DND-41 (cell line): Measurements from ENCODE around the gene COQ8B.

Source experiments
- ATAC-seq: fragments of 200-7000 bp; cut with Tn5 transposase; 3 replicates; pipeline ENCODE4 v1.9.1; 2021; ENCODE audit warnings: low read depth; ENCODE audit not compliant: insufficient read depth
- DNase-seq: peaks from one replicate; pipeline ENCODE4 v3.0.0-alpha.2; 2020
- H2AFZ ChIP-seq: 2 replicates; pipeline ENCODE4 v1.6.0; 2012; ENCODE audit warnings: low read depth, low read length
- H3K27ac ChIP-seq: 2 replicates; pipeline ENCODE4 v1.5.1; 2012; ENCODE audit warnings: low read length, inconsistent platforms
- H3K27me3 ChIP-seq: fragments of 200-600 bp; sonication (generic); 2 replicates; pipeline ENCODE4 v1.6.0; 2012; ENCODE audit warnings: low read length, mild to moderate bottlenecking, inconsistent platforms; ENCODE audit not compliant: insufficient read depth, poor library complexity
- H3K36me3 ChIP-seq: 2 replicates; pipeline ENCODE4 v1.5.1; 2012; ENCODE audit warnings: low read length, inconsistent platforms; ENCODE audit not compliant: insufficient read depth
- H3K4me1 ChIP-seq: 2 replicates; pipeline ENCODE4 v1.5.1; 2012; ENCODE audit warnings: mild to moderate bottlenecking, low read length; ENCODE audit not compliant: insufficient read depth
- H3K4me2 ChIP-seq: 2 replicates; pipeline ENCODE4 v1.6.0; 2012; ENCODE audit warnings: mild to moderate bottlenecking, moderate library complexity, low read length, inconsistent platforms; ENCODE audit not compliant: insufficient read depth
- H3K4me3 ChIP-seq, 2 experiments: fragments of 200-600 bp in 1 of 2; shearing (Covaris generic) in 1 of 2; 2 replicates each; pipeline ENCODE4 v1.5.1; 2012 to 2016; ENCODE audit warnings: inconsistent platforms in 2 of 2, low read length in 2 of 2, mild to moderate bottlenecking in 2 of 2, low read depth in 1 of 2, moderate library complexity in 1 of 2
- H3K79me2 ChIP-seq: 2 replicates; pipeline ENCODE4 v1.6.0; 2012; ENCODE audit warnings: low read length, inconsistent platforms; ENCODE audit not compliant: insufficient read depth
- H3K9ac ChIP-seq: 2 replicates; pipeline ENCODE4 v1.6.0; 2012; ENCODE audit warnings: low read depth, mild to moderate bottlenecking, inconsistent platforms, low read length, moderate library complexity
- H3K9me3 ChIP-seq: 2 replicates; pipeline ENCODE4 v1.5.1; 2012; ENCODE audit warnings: low read length, moderate library complexity, mild to moderate bottlenecking, inconsistent platforms; ENCODE audit not compliant: insufficient read depth, severe bottlenecking
- H4K20me1 ChIP-seq: 2 replicates; pipeline ENCODE4 v1.6.0; 2012; ENCODE audit warnings: low read length; ENCODE audit not compliant: insufficient read depth
- EZH2 ChIP-seq: IDR thresholded peaks from 3 replicates; pipeline ENCODE4 v1.6.1; 2012; ENCODE audit warnings: borderline replicate concordance, low read depth, mild to moderate bottlenecking, moderate library complexity, low read length, inconsistent platforms; ENCODE audit not compliant: severe bottlenecking
- TF ChIP-seq, protein P1 (sequence below): IDR thresholded peaks from 2 replicates; pipeline ENCODE4 v1.5.1; 2012; ENCODE audit warnings: borderline replicate concordance, low read length, moderate library complexity, mild to moderate bottlenecking; ENCODE audit not compliant: poor library complexity, severe bottlenecking; ENCODE audit errors: extremely low read depth

Gene COQ8B

DNA sequence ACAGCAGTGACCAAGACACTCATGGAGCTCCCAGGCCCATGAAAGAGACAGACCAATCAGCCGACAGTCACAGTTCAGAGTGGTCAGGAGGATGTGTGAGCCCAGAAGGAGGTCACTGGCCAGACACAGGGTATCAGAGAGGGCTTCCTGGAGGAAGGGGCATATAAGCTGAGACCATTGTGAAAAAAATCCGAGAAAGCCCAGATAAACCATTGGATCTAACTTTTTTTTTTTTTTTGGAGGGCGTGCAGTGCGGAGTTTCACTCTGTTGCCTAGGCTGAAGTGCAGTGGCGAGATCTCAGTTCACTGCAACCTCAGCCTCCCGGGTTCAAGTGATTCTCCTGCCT lies 4.4 kb upstream of the COQ8B start:
- Histone ChIP-seq H4K20me1 (peaks cover 2% of the 10 kb centered on the region; the same call in 1 of the 2 replicates), H3K79me2 (peaks cover 55% of the 10 kb centered on the region), H3K27me3 (no peaks in the 10 kb centered on the region), H2AFZ (no peak overlapping the region), H3K9me3 (no peaks in the 10 kb centered on the region), H3K9ac (no peak overlapping the region), H3K27ac (no peak overlapping the region), H3K36me3 (peaks cover 26% of the 10 kb centered on the region), H3K4me2 (no peak overlapping the region), H3K4me3 (no peak overlapping the region), H3K4me1 (peaks cover 44% of the 10 kb centered on the region)
- DNase-seq = no peak
- TF ChIP-seq, protein P1, sequence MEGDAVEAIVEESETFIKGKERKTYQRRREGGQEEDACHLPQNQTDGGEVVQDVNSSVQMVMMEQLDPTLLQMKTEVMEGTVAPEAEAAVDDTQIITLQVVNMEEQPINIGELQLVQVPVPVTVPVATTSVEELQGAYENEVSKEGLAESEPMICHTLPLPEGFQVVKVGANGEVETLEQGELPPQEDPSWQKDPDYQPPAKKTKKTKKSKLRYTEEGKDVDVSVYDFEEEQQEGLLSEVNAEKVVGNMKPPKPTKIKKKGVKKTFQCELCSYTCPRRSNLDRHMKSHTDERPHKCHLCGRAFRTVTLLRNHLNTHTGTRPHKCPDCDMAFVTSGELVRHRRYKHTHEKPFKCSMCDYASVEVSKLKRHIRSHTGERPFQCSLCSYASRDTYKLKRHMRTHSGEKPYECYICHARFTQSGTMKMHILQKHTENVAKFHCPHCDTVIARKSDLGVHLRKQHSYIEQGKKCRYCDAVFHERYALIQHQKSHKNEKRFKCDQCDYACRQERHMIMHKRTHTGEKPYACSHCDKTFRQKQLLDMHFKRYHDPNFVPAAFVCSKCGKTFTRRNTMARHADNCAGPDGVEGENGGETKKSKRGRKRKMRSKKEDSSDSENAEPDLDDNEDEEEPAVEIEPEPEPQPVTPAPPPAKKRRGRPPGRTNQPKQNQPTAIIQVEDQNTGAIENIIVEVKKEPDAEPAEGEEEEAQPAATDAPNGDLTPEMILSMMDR = no peak
- TF ChIP-seq EZH2 = no peak
- ATAC-seq = no peak

DNA sequence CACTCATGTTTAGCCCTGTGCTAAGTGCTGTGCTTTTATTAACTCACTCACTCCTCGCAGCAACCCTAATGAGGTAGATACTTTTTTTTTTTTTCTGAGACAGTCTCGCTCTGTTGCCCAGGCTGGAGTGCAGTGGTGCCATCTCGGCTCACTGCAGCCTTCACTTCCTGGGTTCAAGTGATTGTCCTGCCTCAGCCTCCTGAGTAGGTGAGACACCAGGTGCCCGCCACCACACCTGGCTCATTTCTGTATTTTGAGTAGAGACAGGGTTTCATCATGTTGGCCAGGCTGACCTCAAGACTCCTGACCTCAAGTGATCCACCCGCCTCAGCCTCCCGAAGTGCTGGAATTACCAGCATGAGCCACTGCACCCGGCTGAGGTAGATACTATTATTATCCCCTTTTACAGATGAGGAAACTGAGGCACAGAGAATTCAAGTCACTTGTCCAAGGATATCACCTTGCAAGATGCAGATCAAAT lies 2.8 kb upstream of the COQ8B start:
- Histone ChIP-seq H3K9me3 (no peaks in the 10 kb centered on the region), H3K9ac (0 out of 2 replicates have a peak overlapping the region, but pooled peaks have one; percentile 80), H3K79me2 (peaks cover 59% of the 10 kb centered on the region), H2AFZ (no peak overlapping the region), H3K4me2 (peak overlapping the region; percentile 96), H4K20me1 (peaks cover 2% of the 10 kb centered on the region; the same call in 1 of the 2 replicates), H3K27ac (no peak overlapping the region), H3K36me3 (peaks cover 16% of the 10 kb centered on the region), H3K27me3 (no peaks in the 10 kb centered on the region), H3K4me3 (peak overlapping the region in 1 of 2 experiments; percentile 23; a peak in 1 of 4 replicates), H3K4me1 (peaks cover 59% of the 10 kb centered on the region)
- DNase-seq (no peak), ATAC-seq (no peak)
- TF ChIP-seq, protein P1 = no peak
- TF ChIP-seq EZH2 = no peak

DNA sequence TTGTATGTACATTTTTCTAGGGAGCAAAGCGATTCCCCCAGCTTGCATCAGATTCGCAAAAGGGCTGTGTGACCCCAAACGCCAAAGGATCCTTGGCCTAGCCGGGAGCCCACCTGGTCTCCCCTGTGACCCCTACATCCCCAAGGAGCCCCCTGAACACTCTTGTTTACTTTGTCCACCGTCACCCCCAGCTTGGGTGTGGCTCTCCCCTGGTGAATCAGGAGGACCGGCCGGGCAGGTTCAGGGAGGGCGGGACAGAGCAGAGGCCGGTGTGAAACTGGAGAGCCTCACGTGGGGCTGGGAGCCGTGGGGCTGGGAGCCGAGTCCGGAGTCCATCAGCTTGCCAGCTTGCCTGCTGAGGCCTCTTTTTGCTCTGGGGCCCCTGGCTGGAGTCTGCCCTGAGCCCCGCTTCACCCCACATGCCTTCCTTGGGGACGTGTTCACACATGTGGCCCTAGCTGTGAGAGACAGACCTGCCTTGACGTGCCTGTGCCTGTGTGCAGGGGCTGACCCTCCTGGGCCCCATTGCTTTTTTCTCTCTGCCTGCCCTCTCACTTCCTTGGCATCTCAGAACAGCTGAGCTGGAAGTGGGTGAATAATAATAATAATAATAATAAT lies 2.2 kb upstream of the COQ8B start:
- TF ChIP-seq, protein P1 = no peak
- TF ChIP-seq EZH2 = no peak
- H3K4me3 ChIP-seq = peak overlapping the region in 1 of 2 experiments; percentile 84; a peak in 3 of 4 replicates
- H4K20me1 ChIP-seq = peaks cover 2% of the 10 kb centered on the region; the same call in 1 of the 2 replicates
- peak overlapping the region; percentile 96 for H3K4me2 ChIP-seq
- no peak overlapping the region for H2AFZ ChIP-seq
- no peaks in the 10 kb centered on the region for H3K27me3 ChIP-seq
- H3K27ac ChIP-seq = peak overlapping the region; percentile 30; the same call in 1 of the 2 replicates
- peaks cover 10% of the 10 kb centered on the region for H3K36me3 ChIP-seq
- DNase-seq (no peak), ATAC-seq (no peak)
- H3K79me2 ChIP-seq = peaks cover 60% of the 10 kb centered on the region
- no peaks in the 10 kb centered on the region for H3K9me3 ChIP-seq
- peaks cover 64% of the 10 kb centered on the region for H3K4me1 ChIP-seq
- H3K9ac ChIP-seq = peak overlapping the region; percentile 80
